Cardiac muscle cell (in vitro differentiated cells and primary cell): ENCODE results near the gene ABCD1. TPM values are rescaled to one million over a fixed set of nuclear protein-coding genes. Genes with fewer than 3 reads are reported as not detected.

Experiments
- DNase-seq, 2 donors: peaks; one replicate each; pipeline versions ENCODE4 v3.0.0 to v3.0.0-alpha.2; 2010 to 2017; ENCODE audit warnings: low read depth in 1 of 2, low spot score in 1 of 2
- H3K27ac ChIP-seq: fragments of 200-600 bp; sonication (generic); 2 replicates; pipeline ENCODE4 v1.5.1; 2016
- H3K27me3 ChIP-seq: fragments of 200-600 bp; sonication (generic); 2 replicates; pipeline ENCODE4 v1.6.0; 2016; ENCODE audit warnings: control low read depth
- H3K36me3 ChIP-seq: fragments of 200-600 bp; sonication (generic); 2 replicates; pipeline ENCODE4 v1.5.1; 2016; ENCODE audit warnings: control low read depth
- H3K4me1 ChIP-seq: fragments of 200-600 bp; sonication (generic); 2 replicates; pipeline ENCODE4 v1.8.1; 2017; ENCODE audit warnings: low read depth, mild to moderate bottlenecking, mixed run types
- H3K4me3 ChIP-seq: fragments of 200-600 bp; sonication (generic); 2 replicates; pipeline ENCODE4 v1.5.1; 2016; ENCODE audit warnings: mild to moderate bottlenecking
- H3K9me3 ChIP-seq: fragments of 200-600 bp; sonication (generic); 2 replicates; pipeline ENCODE4 v1.5.1; 2017; ENCODE audit warnings: low read depth, mild to moderate bottlenecking, control low read depth
- CTCF ChIP-seq: IDR thresholded peaks from 2 replicates; pipeline ENCODE4 v1.5.1; 2012; ENCODE audit warnings: low read depth, mild to moderate bottlenecking, low read length
- polyA plus RNA-seq: library from polyadenylated mRNA; unstranded; fragments of >200 nt; fragmentation: Nextera tagmentation; extraction: Ambion mirVana; gene quantifications from 2 replicates; pipeline ENCODE4 v1.2.1, GENCODE V29; 2016
- total RNA-seq: library from RNA; depleted of rRNA; stranded (reverse); fragments of >200 nt; gene quantifications from 2 replicates; pipeline ENCODE4 v1.2.3, GENCODE V29; 2016

ABCD1 gene
- total and polyA plus RNA-seq, 2 experiments from 2014 or later: 14.6 to 28.7 TPM

GRCh38 chrX:153781428-153782047 is 56.9 kb downstream of the ABCD1 start:
- no peak overlapping the region for H3K4me3 ChIP-seq
- H3K36me3 ChIP-seq: no peaks in the 10 kb centered on the region
- no peak overlapping the region for H3K27ac ChIP-seq
- no peaks in the 10 kb centered on the region for H3K4me1 ChIP-seq
- H3K9me3 ChIP-seq: no peaks in the 10 kb centered on the region
- DNase-seq: no peak
- H3K27me3 ChIP-seq: no peaks in the 10 kb centered on the region
- TF ChIP-seq CTCF: no peak

DNA sequence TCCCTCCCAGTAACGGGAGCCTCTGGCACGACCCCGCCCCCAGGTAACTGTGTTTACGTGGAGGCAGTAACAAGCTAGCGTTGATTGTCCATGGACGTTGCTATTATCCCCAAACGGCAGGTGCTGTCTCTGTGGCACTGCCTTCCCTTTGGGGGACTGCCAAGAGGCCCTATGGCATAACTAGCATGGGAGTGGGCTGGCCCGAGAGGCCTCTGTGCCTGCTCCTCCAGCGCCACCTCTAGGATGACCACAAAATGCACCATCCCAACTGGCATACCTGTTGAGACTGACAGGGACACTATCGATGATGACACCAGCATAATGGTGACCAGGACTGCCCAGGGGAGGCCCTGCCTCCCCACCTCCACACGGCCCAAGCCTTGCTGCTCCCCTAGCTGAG is 57.7 kb downstream of the ABCD1 start:
- no peak for DNase-seq
- H3K36me3 ChIP-seq: no peaks in the 10 kb centered on the region
- TF ChIP-seq CTCF: no peak
- H3K27ac ChIP-seq: no peak overlapping the region
- no peaks in the 10 kb centered on the region for H3K27me3 ChIP-seq
- no peak overlapping the region for H3K4me3 ChIP-seq
- H3K9me3 ChIP-seq: no peaks in the 10 kb centered on the region
- no peaks in the 10 kb centered on the region for H3K4me1 ChIP-seq

GRCh38 chrX:153782871-153783270 is 58.2 kb downstream of the ABCD1 start:
- no peak overlapping the region for H3K4me3 ChIP-seq

GRCh38 chrX:153783378-153784013 is 58.8 kb downstream of the ABCD1 start:
- Histone ChIP-seq H3K4me3 (no peak overlapping the region), H3K9me3 (no peaks in the 10 kb centered on the region), H3K4me1 (no peaks in the 10 kb centered on the region), H3K27me3 (no peaks in the 10 kb centered on the region), H3K27ac (no peak overlapping the region), H3K36me3 (no peaks in the 10 kb centered on the region)
- no peak for TF ChIP-seq CTCF
- no peak for DNase-seq

More at GRCh38 chrX:153782871-153783270, 58.2 kb downstream of the ABCD1 start:
- Histone ChIP-seq H3K36me3 (no peaks in the 10 kb centered on the region), H3K27me3 (no peaks in the 10 kb centered on the region), H3K4me1 (no peaks in the 10 kb centered on the region), H3K27ac (no peak overlapping the region), H3K9me3 (no peaks in the 10 kb centered on the region)
- no peak for TF ChIP-seq CTCF
- no peak for DNase-seq

- Histone ChIP-seq H3K27ac (no peak overlapping the region), H3K9me3 (no peaks in the 10 kb centered on the region), H3K4me3 (no peak overlapping the region), H3K27me3 (no peaks in the 10 kb centered on the region), H3K4me1 (no peaks in the 10 kb centered on the region), H3K36me3 (no peaks in the 10 kb centered on the region)
- TF ChIP-seq CTCF: no peak
- DNase-seq: no peak
Observed at GRCh38 chrX:153784325-153784967, 59.8 kb downstream of the ABCD1 start.
